GM12864 (cell line): ENCODE data around the gene HM13.

Experiments
- DNase-seq: peaks from one replicate; pipeline ENCODE4 v3.0.0-alpha.2; 2011; ENCODE audit warnings: low read depth
- H3K4me3 ChIP-seq: 2 replicates; pipeline ENCODE4 v1.5.1; 2011; ENCODE audit warnings: mild to moderate bottlenecking, low read depth, low read length, control low read depth
- CTCF ChIP-seq: IDR thresholded peaks from 2 replicates; pipeline ENCODE4 v1.5.1; 2011; ENCODE audit warnings: low read depth, mild to moderate bottlenecking, moderate library complexity, low read length, control low read depth, inconsistent platforms; ENCODE audit errors: missing control alignments

HM13 gene

GRCh38 chr20:31549513-31549880, 35.3 kb downstream of the HM13 start:
- TF ChIP-seq CTCF, result no peak
- no peak for DNase-seq
- no peak overlapping the region for H3K4me3 ChIP-seq

DNA sequence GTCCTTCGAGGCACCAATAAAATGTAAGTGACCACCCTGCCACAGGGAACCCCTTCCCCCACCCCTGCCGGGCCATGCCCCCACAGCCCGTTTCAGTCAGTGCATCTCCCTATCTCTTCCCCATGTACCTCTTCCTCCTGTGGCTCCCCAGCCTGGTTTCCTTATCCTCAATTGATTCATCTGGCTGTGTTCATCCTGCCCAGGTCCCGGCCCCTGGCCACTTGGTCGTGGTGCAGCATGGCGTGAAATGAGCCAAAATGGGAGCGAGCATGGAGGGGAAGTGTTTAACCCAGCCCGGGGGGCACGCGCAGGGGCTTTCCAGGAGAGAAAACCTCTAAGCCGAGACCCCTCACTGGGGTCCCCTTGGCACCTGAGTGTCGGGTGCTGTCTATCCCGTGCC, 35.9 kb downstream of the HM13 start:
- DNase-seq, result no peak
- no peak for TF ChIP-seq CTCF
- no peak overlapping the region for H3K4me3 ChIP-seq

GRCh38 chr20:31551163-31552081, 37.2 kb downstream of the HM13 start:
- H3K4me3 ChIP-seq, result no peak overlapping the region
- DNase-seq, result no peak
- TF ChIP-seq CTCF, result no peak

GRCh38 chr20:31555203-31555775, 41.0 kb downstream of the HM13 start:
- H3K4me3 ChIP-seq, result no peak overlapping the region
- no peak for DNase-seq

DNA sequence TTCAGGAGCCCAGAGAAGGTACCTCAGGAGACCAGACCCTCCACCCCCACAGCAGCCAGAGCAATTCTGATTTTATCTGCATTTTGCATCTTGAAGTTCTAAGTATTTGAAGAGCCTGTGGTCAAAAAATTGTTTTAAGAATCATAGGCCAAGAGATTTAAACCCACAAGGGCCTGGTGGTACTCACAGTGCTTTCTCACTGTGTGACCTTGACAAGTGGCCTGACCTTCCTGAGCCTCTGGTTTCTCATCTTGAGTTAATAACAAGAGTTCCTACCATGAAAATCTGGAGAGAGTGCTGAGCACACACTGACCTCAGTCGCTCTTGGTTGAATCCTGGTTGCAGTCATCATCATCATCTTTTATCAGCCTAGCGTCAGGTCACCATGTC, 45.5 kb downstream of the HM13 start:
- no peak for DNase-seq
- H3K4me3 ChIP-seq, result no peak overlapping the region
- no peak for TF ChIP-seq CTCF

More at GRCh38 chr20:31555203-31555775, 41.0 kb downstream of the HM13 start:
- no peak for TF ChIP-seq CTCF

DNA sequence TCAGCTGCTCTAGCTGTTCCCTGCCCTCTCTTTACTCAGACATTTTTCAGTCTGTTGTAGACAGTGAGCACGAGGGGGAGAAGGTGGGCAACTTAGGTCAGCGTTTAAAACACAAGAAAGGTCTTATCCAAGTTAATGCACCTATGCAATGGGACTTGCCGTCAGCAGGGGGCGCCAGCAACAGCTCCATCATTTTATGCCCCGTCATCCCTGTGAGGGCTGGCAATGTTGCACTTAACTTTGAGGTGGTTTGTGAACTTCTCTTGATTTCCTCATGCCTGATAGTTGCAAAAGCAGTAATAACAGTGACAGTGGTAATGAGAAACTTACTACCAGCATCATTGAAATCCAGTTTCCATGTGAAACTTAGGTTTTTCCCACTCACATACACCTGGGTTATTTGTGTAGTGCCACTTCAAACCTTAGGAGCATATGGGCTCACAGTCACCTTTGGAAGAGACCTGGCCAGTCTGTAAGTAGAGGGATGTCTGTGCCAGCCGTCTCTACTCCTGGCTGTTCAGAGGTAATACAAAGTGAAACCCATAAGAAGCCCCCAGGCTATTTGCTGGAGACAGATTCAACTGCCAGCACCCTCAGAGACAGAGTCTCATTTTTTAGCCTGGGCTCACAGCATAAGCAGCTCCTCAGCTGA, 46.0 kb downstream of the HM13 start:
- no peak for DNase-seq
- TF ChIP-seq CTCF, result peak; percentile 91
- H3K4me3 ChIP-seq, result no peak overlapping the region
